Right lobe of liver (tissue), 6 donors: ENCODE results near the gene KLRC4. TPM values are rescaled to one million over a fixed set of nuclear protein-coding genes. Genes with fewer than 3 reads are reported as not detected.
"Not testable (repeated sequence)": the region's sequence is repeated elsewhere in the genome, so short reads cannot be mapped to it uniquely, and the experiment has no call there.

Experiments used
- ATAC-seq, 4 donors: fragments of 200-7000 bp; cut with Tn5 transposase; one replicate each; pipeline ENCODE4 v1.9.1; 2020; ENCODE audit warnings: mild to moderate bottlenecking in 4 of 4, moderate library complexity in 4 of 4
- DNase-seq, 3 donors: peaks; one replicate each; pipeline ENCODE4 v3.0.0-alpha.2; 2020
- H3K27ac ChIP-seq, 3 donors: fragments of 200-600 bp; one replicate each; pipeline ENCODE4 v1.8.0; 2022
- H3K27me3 ChIP-seq, 2 donors: fragments of 200-600 bp; one replicate each; pipeline ENCODE4 v1.8.0; 2022
- H3K36me3 ChIP-seq, 4 donors: fragments of 200-600 bp; sonication (generic) in 1 of 4; one replicate each; pipeline versions ENCODE4 v1.5.1 to v1.8.0; 2017 to 2022; ENCODE audit warnings: control low read depth in 1 of 4
- H3K4me1 ChIP-seq, 4 donors: fragments of 200-600 bp; sonication (generic) in 1 of 4; one replicate each; pipeline versions ENCODE4 v1.5.1 to v1.8.0; 2017 to 2022; ENCODE audit warnings: control low read depth in 1 of 4
- H3K4me3 ChIP-seq, 3 donors: fragments of 200-600 bp; one replicate each; pipeline ENCODE4 v1.8.0; 2022
- H3K9me3 ChIP-seq, 4 donors: fragments of 200-600 bp; sonication (generic) in 1 of 4; one replicate each; pipeline versions ENCODE4 v1.5.1 to v1.8.0; 2017 to 2022; ENCODE audit warnings: control low read depth in 1 of 4
- CTCF ChIP-seq, 4 donors: fragments of 200-600 bp in 3 of 4; fragments of 450-650 bp in 1 of 4; IDR thresholded peaks; one replicate each; pipeline versions ENCODE4 v1.5.1 to v1.8.0; 2016 to 2022; ENCODE audit warnings: antibody characterized with exemption in 4 of 4, mild to moderate bottlenecking in 2 of 4
- POLR2A ChIP-seq: fragments of 450-650 bp; IDR thresholded peaks from one replicate; pipeline ENCODE4 v1.6.1; 2017; ENCODE audit warnings: antibody characterized with exemption, mild to moderate bottlenecking
- WGBS: methylation state at CpG from one replicate; pipeline ENCODE4 v1.1.6; 2018; ENCODE audit warnings: low coverage, low lambda C conversion rate; ENCODE audit not compliant: insufficient coverage; ENCODE audit errors: missing lambda C conversion rate; 5-methylcytosine and 5-hydroxymethylcytosine counted together
- intact Hi-C, 2 donors: fragments of 100-400 bp; cut with DNase I; formaldehyde crosslinking; loops; one replicate each; pipeline versions ENCODE4 v1.11.2 to v1.14.1; 2022
- total RNA-seq, 6 experiments: library from RNA; depleted of rRNA in 2 of 6; stranded (reverse); fragments of >200 nt in 2 of 6; fragmentation: NEBNext Ultra II Directional in 3 of 6; extraction: Animal tissue kit (Norgen Biotek cat#: 25700) in 3 of 6; gene quantifications; one replicate each; pipeline versions ENCODE4 v1.1.0 to v1.2.4, GENCODE V29; 2016 to 2023
- donor health status: DM: no; HTN: yes; CAD: no.
- donor health status: DM: no; HTN: no; CAD: no.
- donor health status: DM: no; HTN: no; CAD: no.
- donor health status: DM: no; HTN: yes; CAD: no.
- donor health status: DM: no; HTN: yes; CAD: no.

KLRC4 gene
- total RNA-seq, 6 experiments from 2014 or later = 0.39 TPM; not detected in 5

- no peak overlapping the region for H3K4me3 ChIP-seq
- intact Hi-C loops = no loop called here
Observed at GRCh38 chr12:10395390-10395998, 14.1 kb downstream of the KLRC4 start.

GRCh38 chr12:10394531-10395152 is 14.9 kb downstream of the KLRC4 start:
- H3K27ac ChIP-seq, intact Hi-C loops, H3K4me1 ChIP-seq, H3K9me3 ChIP-seq, H3K4me3 ChIP-seq, ATAC-seq, H3K36me3 ChIP-seq, H3K27me3 ChIP-seq, DNase-seq: not testable (repeated sequence)
- 74% methylated on average over 11 of the region's 11 CpGs for WGBS

More at GRCh38 chr12:10395390-10395998, 14.1 kb downstream of the KLRC4 start:
- H3K4me1 ChIP-seq = no peaks in the 10 kb centered on the region
- H3K27me3 ChIP-seq = no peaks in the 10 kb centered on the region
- no peak for DNase-seq
- ATAC-seq = peak; percentile 68 to 97 (median 80)
- H3K9me3 ChIP-seq = no peaks in the 10 kb centered on the region
- 16% methylated on average over 6 of the region's 6 CpGs for WGBS
- H3K36me3 ChIP-seq = no peaks in the 10 kb centered on the region
- H3K27ac ChIP-seq = no peak overlapping the region
- TF ChIP-seq CTCF (IDR thresholded peaks at IDR 0.05) (no peak), POLR2A (no peak)

GRCh38 chr12:10393291-10393690 is 16.3 kb downstream of the KLRC4 start:
- no peaks in the 10 kb centered on the region for H3K27me3 ChIP-seq
- no peak overlapping the region for H3K4me3 ChIP-seq
- no peak overlapping the region for H3K27ac ChIP-seq
- no peak for DNase-seq
- no peaks in the 10 kb centered on the region for H3K4me1 ChIP-seq
- H3K36me3 ChIP-seq = no peaks in the 10 kb centered on the region
- TF ChIP-seq POLR2A (no peak), CTCF (IDR thresholded peaks at IDR 0.05) (no peak)
- no peak for ATAC-seq
- H3K9me3 ChIP-seq = no peaks in the 10 kb centered on the region
- WGBS = 39% methylated on average over 3 of the region's 3 CpGs
- intact Hi-C loops = no loop called here

- Histone ChIP-seq H3K27me3 (no peaks in the 10 kb centered on the region), H3K4me1 (no peaks in the 10 kb centered on the region), H3K9me3 (no peaks in the 10 kb centered on the region), H3K27ac (no peak overlapping the region), H3K4me3 (no peak overlapping the region), H3K36me3 (no peaks in the 10 kb centered on the region)
- ATAC-seq (peak in 2 of 4 donors; percentile 38 to 48), DNase-seq (no peak)
- intact Hi-C loops = no loop called here
- 35% methylated on average over 7 of the region's 7 CpGs for WGBS
- no peak for TF ChIP-seq CTCF (IDR thresholded peaks at IDR 0.05)
- TF ChIP-seq POLR2A = no peak
Observed at GRCh38 chr12:10392394-10392930, 17.1 kb downstream of the KLRC4 start.

- H3K4me3 ChIP-seq, H3K27me3 ChIP-seq, H3K36me3 ChIP-seq, DNase-seq, H3K4me1 ChIP-seq, H3K27ac ChIP-seq, intact Hi-C loops, ATAC-seq, H3K9me3 ChIP-seq: not testable (repeated sequence)
- WGBS = 81% methylated on average over 7 of the region's 7 CpGs
Observed at GRCh38 chr12:10390991-10391390, 18.6 kb downstream of the KLRC4 start.
